GM20431 (cell line): ENCODE data around the gene C17orf75.

Experiments used
- in situ Hi-C: fragments of 300-500 bp; cut with MseI, MboI; formaldehyde crosslinking; loops from one replicate; pipeline ENCODE4 v1.15.0; 2020; ENCODE audit warnings: low sequenced_read_pairs; ENCODE audit not compliant: unreplicated experiment

The C17orf75 gene

DNA sequence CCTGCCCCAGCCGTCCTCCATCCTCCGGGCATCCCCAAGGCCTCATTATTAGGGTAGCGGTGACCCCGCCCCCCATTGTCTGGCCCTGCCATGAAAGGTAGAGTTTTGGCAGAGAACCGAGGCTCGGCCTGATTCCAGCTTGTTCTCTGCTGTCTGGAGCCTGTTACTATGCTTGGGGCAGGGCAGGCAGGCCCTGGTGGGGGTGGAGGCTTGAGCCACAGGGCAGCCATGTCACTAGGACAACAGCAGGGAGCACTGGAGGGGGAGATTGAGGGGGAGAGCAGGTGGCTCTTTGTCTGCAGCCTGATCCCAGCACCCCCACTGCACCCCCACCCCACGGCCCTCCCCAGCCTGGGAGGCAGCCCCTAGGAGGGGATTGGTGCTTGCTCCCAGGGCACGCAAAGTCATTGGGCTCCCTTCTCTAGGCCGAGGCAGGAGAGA lies 60.9 kb downstream of the C17orf75 start:
- in situ Hi-C loops: no loop called here

- in situ Hi-C loops: no loop called here
Measured at GRCh38 chr17:32279891-32280716, 61.9 kb downstream of the C17orf75 start.

- in situ Hi-C loops: no loop called here
Measured at GRCh38 chr17:32278815-32279214, 63.2 kb downstream of the C17orf75 start.
